HG03175 (cell line): ENCODE measurements around the gene CELF5.
"Not testable (repeated sequence)": the region's sequence is repeated elsewhere in the genome, so short reads cannot be mapped to it uniquely, and the experiment has no call there.

ENCODE experiments used
- ATAC-seq: cut with Tn5 transposase; IDR thresholded peaks from one replicate; pipeline ENCODE4 v1.9.1; 2021; ENCODE audit warnings: mild to moderate bottlenecking, moderate library complexity; ENCODE audit not compliant: unreplicated experiment

Gene CELF5

DNA sequence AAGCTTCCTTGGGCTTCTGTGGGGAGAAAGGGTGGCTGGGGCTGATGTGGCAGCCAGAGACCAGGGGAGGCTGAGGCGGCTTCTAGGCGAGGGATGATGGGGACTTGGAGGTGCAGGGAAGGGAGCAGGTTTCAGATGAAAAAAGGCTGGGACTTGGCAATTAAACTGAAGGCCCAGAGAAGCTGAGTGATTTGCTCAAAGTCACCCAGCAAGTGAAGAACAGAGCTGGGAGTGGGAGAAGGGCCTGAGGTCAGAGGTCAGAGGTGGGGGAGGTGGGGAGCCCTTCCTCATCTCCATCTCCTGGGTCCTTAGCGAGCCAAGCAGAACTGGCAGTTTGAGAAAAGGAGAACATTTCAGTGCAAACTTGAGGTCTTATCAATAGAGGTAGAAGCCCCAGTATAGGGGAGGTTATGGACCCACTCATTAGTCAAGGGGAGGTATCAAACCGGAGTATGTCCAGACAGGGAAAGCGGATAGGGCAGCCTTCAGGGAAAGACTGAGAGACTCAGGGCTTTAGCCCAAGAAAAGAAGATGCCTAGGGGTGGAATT, 92.3 kb downstream of the CELF5 start:
- no peak for ATAC-seq

DNA sequence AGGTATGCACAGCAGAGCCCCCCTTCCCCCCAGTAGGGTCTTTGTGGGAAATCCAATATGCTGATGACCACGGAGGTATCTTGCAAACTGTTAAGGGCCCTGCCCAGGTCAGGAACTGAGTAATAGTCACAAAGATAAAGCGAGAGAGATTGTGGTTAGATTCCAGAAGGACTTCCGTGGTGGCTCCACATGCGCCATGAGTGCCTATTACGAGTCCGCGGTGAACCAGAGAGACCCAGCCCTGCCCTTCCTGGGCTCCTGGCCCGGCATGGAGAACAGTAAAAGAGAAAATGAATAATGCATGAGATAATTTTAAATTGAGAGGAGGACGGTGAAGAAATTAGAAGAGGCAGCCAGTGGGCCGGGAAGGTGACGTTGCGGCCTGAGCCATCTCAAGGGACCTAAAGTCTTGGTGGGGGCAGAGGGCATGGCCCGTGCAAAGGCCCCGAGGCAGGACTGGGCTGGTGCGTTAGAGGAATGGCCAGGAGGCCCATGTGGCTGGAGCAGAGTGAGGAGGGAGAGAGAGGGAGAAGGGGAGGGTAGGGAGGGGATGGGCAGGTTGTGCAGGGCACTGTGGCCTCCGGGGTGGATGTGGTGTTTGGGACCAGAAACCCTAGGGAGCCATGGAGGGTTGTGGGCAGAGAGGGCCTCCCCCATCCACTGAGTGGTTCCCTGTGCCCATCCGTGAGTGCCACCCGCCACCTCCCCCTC, 95.3 kb downstream of the CELF5 start:
- ATAC-seq = no peak

DNA sequence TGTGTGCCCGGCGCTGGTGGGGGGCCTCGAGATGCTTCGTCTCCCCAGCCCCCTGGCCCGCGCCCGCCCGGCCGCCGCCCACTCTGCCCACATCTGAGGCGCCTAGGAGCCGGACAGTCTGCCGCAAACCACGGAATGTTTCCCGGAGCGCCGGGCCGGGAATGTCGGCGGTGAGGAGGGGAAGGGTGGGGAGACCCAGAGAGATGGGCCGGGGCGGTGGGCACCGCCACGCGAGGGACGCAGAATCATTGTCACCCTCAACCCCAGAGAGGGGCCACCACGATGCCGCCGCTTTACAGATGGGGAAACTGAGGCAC, 95.9 kb downstream of the CELF5 start:
- ATAC-seq = no peak

DNA sequence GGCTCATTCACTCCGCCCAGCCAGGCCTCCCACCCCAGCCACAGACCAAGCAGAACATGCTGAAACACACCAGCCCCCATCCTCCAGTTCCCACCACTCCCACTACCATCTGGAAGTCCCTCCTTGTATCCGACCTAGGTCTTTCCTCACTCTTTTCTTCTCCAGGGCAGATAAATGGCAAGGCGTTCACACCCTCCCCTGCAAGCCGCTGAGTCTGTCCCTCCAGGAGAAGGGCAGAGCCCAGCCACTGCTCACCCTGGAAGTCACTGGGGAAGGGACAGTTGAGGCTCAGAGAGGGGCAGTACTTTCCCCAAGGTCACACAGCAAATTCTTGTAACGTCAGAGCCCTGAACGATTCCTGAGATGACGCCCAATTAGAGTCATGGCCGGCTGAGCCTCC, 96.4 kb downstream of the CELF5 start:
- no peak for ATAC-seq

DNA sequence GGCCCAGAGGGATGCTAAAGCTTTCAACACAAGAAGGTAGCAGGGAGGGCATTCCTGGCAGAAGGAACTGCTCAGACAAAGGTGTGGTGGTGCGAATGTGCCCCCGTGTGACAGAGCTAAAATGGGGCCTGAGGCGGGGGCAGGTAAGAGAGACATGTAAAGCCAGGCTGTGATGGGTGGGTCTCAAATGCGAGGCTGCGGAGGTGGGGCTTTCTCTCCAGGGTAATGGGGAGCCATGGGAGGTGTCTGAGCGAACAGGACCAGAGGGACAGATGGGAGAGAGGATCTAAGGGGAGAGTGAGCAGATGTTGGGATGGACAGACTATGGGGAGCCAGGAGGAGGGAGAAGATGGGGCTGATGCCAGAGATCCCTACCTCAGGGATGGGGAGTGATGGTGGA, 97.2 kb downstream of the CELF5 start:
- no peak for ATAC-seq

DNA sequence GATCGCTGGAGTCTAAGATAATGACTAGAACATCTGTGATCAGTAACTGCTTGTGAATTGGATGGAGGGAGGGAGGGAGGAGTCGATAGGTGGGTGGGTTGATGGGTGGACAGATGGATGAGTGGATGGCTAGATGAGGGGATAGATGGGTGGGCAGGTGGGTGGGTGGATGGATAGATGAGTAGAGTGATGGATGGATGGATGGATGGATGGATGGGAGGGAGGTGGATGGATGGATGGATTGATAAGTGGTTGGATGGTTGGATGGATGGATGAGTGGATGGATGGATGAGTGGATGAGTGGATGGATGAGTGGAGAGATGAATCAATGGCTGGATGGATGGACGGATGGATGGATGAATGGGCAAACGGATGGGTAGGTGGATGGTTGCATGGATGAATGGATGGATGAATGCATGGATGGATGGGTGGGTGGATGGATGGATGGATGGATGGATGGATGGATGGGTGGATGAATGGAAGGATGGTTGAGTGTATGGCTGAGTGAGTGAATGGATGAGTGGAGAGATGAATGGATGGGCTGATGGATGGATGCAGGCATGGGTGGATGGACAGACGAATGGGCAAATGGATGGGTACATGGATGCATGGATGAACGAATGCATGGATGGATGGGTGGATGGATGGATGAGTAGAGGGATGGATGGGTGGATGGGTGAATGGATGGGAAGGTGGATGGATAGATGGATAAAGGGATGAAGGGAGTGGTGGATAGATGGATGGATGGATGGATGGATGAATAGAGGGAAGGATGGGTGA, 97.9 kb downstream of the CELF5 start:
- ATAC-seq = no peak

DNA sequence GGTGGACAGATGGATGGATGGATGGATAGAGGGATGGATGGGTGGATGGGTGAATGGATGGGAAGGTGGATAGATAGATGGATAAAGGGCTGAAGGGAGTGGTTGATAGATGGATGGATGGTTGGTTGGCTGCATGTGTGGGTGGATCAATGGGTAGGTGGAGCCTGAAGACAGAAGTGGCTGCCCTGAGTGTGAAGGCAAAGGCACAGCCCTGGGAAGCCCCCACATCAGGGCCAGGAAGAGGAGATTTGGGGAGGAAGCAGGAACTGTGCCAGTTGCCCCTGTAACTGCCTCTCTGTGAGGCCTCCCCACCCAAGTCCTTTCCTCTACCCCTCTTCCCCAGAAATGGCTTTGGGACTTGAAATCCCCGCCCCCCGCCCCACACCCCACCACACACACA, 98.6 kb downstream of the CELF5 start:
- ATAC-seq = no peak

DNA sequence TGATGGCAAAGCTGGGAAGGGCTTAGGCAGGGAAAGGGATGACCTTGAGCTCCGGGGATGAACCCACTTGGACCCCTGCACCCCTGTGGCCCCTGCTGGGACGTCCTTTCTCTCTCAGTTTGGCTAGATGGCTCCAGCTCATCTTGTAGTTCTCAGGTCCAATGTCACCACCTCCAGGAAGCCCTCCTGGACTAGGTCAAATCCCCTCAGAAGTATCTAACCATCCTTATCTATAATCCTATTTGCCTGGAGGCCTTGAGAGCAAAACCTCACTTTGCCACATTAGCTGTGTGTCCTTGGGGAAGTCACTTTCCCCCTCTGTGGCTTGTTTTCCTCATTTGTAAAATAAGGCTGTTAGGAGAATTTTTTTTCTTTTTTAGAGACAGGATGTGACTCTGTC, 99.2 kb downstream of the CELF5 start:
- ATAC-seq = no peak

DNA sequence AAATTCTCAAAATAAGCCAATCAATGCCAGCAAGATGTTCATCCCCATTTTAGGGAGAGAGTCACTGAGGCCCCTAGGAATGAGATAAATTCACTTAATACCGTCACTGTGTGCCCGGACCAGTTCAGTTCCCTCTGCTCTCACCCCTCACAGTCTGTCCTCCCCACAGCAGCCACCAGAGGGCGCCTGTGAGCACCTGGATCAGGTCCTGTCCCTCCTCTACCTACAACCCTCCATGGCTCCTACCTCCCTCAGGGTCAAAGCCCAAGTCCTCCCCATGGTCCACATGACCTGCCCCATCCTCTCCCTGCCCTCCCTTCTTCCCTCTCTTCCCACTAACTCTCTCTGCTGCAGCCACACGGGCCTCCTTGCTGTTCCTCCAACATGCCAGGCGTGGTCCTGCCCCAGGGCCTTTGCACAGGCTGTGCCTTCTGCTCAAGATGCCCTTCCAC, 100.0 kb downstream of the CELF5 start:
- no peak for ATAC-seq

DNA sequence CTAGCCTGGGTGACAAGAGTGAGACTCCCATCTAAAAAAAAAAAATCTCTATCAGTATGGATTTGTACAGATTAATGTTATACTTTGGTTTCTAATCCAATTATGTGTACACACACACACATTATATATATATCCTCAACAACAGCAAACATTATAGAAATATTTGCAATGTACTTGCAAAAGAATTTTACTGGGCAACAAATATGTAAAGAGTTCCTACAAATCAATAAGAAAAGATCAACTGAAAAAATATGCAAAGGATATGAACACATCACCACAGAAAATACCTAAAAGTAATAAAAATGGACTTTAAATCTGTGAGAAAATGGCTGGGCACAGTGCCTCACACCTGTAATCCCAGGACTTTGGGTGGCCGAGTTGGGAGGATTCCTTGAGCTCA, 101.0 kb downstream of the CELF5 start:
- ATAC-seq = no peak

DNA sequence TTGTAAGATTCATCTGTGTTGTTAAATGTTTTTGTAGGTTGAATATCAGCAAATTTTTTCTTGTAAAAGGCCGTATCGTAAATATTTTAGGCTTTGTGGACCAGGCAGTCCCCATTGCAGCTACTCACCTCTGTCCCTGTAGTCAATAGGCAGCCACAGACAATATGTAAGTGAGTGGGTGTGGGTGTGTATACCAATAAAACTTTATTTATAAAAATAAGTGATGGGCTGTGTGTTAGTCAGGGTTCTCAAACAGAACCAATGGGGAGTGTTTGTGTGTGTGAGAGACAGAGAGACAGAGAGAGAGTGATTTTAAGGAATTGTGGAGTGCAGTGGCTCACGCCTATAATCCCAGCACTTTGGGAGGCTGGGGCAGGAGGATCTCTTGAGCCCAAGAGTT, 104.3 kb downstream of the CELF5 start:
- ATAC-seq = no peak

DNA sequence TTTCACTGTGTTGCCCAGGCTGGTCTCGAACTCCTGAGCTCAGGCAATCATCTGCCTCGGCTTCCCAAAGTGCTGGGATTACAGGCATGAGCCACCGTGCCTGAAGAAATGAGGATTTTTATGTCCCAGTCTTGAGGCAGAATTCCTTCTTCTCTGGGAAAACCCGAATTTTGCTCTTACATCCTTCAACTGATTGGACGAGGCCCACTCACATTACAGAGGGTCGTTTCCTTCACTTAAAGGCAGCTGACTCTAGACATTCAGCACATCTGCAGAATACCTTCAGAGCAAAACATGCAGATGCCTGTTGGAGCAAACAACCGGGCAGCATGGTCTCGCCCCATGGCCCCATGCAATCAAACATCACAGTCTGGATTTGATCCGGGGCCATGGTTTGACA, 105.6 kb downstream of the CELF5 start:
- ATAC-seq = no peak

DNA sequence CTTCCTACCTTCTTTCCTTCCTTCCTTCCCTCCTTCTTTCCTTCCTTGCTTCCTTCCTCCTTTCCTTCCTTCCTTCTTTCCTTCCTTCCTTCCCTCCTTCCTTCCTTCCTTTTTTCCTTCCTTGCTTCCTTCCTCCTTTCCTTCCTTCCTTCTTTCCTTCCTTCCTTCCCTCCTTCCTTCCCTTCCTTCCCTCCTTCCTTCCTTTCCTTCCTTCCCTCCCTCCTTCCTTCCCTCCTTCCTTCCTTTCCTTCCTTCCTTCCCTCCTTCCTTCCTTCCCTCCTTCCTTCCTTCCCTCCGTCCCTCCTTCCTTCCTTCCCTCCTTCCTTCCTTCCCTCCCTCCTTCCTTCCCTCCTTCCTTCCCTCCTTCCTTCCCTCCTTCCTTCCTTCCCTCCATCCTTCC, 107.8 kb downstream of the CELF5 start:
- not testable (repeated sequence) for ATAC-seq

DNA sequence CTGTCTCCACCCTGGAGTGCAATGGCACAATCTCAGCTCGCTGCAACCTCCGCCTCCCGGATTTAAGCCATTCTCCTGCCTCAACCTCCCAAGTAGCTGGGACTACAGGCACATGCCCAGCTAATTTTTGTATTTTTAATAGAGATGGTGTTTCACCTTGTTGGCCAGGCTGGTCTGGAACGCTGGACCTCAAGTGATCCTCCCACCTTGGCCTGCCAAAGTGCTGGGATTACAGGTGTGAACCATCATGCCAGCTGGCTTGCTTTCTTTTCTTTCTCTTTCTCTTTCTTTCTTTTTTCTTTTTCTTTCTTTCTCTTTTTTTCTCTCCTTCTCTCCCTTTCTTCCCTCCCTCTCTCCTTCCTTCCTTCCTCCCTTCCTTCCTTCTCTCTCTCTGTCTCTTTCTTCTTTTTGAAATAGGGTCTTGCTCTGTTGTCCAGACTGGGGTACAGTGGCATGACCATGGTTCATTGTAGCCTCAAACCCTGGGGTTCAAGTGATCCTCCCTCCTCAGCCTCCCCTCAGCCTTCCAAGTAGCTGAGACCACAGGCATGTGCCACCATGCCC, 108.6 kb downstream of the CELF5 start:
- ATAC-seq = no peak

DNA sequence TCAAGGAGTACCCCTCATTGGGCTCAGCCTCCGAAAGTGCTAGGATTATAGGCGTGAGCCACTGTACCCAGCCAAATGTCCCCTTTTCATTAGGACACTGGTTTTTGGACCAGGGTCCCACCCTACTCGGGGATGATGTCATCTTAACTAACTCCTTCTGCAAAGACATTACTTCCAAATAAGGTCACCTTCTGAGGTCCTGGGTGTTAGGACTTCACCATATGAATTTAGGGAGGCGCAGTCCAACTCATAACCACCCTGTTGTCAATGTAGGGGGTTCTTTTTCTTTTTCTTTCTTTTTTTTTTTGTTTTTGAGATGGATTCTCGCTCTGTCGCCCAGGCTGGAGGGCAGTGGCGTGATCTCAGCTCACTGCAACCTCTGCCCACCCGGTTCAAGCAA, 109.2 kb downstream of the CELF5 start:
- ATAC-seq = no peak

DNA sequence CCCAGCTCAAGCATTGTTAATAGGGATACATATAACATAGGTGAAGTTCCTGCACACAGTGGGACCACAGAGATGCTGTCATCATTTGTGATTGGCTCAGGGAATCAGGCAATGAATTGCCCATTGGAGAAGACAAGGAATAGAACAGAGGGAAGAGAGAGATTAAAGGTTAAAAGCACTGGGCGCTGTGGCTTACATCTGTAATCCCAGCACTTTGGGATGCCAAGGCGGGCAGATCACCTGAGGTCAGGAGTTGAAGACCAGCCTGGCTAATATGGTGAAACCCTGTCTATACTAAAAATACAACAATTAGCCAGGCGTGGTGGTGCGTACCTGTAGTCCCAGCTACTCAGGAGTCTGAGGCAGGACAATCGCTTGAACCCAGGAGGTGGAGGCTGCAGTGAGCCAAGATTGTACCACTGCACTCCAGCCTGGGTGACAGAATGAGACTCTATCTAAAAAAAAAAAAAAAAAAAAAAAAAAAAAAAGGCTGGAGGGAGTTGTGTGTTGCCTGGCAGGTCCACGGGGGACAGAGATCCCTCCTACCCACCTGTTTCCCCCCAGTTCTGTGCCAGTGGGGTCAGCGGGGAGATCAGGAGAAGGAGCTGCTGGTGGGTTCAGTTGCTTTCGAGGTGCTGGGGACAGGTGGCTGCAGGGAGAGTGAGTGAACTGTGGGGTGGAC, 110.4 kb downstream of the CELF5 start:
- not testable (repeated sequence) for ATAC-seq

DNA sequence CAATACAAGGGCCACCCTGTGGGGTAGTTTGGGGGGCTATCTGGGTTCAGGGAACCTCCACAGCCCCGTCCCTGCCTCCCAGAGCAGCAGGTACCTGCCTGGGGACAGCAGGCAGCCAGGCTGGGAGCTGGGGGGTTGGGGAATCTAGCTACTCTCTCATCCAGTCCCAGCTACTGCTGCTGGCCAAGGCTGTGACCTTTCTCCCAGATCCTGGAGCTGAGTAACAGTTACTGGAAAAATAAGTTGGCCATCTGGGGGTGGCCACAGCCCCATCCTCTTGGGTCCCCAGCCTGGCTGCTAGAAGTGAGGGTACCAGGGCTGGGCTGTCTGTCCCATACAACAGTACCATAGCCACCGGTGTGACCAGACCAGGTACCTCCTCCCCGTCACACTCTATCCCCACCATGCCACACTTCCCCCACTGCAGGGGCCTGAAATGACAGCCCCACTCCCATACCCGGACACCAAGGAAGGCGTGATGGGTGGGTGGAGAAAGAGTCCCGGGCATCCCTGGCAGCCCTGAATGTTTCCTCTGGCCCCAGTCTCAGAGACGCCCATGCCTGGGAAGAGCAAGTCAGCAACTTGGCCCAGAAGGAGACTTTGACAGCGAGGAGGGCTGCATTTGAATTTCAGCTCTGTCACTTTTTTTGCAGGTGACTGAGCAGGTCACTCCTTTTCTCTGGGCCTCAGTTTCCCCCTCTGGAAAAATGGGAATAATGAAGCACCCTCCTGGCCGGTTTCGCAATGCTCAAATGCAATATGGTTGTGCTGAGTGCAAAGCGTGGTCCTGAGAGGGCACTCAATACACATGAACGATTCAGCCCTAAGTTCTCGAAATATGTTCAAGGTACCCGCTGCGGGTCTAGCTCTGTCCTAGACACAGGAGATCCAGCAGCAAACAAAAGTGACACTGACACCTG, 111.2 kb downstream of the CELF5 start:
- no peak for ATAC-seq

DNA sequence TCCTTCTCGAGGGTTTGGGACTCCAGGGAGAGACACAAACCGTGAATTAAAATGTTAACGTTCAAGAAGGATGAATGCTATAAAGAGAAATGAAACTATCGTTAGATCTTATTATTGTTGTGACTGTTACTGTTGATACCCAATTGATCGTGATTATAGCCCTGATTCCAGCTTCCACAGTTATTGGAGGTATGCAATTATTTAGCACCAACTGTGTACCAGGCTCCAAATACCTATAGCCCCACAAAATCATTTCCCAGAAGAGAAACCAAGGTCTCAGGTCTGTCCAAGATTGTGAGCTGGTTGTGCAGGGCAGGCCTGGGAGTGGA, 111.9 kb downstream of the CELF5 start:
- no peak for ATAC-seq

DNA sequence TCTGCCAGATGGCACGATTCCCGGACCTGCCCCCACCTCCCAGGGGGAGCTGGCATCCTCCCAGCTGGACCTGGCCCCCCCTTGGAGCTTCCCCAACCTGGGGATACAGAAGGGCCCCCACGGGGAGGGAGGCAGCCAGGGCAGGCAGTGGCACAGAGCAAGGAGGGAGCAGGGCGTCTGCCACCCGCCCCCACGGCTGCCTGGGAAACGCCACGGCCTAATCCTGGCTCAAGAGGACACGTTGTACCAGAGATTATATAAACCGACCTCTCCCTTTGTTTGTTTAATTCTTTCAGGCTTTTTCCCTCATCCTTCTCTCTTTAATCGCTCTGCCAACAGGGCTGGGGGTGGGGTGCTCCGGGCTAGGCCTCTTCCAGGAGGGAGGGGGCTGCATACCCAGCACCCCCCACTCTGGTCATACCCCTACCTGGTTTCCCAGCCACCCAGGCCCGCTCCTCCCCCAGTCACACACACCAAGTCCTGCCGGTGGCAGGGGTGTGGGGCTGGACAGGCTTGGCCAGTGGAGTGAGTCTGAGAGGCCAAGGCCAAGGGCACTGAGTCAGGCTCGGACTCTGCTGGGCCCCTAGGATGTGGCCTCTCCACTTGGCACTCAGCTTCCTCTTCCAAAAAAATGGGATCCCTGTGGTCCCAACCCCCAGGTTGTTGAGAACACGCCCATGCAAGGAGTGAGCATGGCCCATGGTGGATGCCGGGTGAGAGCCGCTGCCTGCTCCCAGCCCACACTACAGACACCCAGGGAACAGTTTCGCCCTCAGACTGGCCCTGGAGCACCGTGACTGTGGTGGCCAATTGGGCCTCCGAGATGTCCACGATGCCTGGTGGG, 112.4 kb downstream of the CELF5 start:
- no peak for ATAC-seq
